Chondrocyte (in vitro differentiated cells): ENCODE measurements around the gene CASTOR1. TPM values are rescaled to one million over a fixed set of nuclear protein-coding genes. Genes with fewer than 3 reads are reported as not detected.
A peak's percentile ranks its signal among the peaks of the same experiment; 100 is the strongest.

Source experiments
- DNase-seq: peaks from one replicate; pipeline ENCODE4 v3.0.0; 2021; ENCODE audit warnings: mixed read lengths, low spot score
- H3K27ac Mint-ChIP-seq: one replicate; pipeline ENCODE4 v1.8.0; 2021; ENCODE audit warnings: mild to moderate bottlenecking, moderate library complexity, mixed read lengths; ENCODE audit not compliant: unreplicated experiment
- H3K27me3 Mint-ChIP-seq: 2 replicates; pipeline ENCODE4 v1.8.0; 2021; ENCODE audit warnings: low read depth, mixed read lengths
- H3K36me3 Mint-ChIP-seq: 2 replicates; pipeline ENCODE4 v1.8.0; 2021; ENCODE audit warnings: low read depth, mixed read lengths
- H3K4me1 Mint-ChIP-seq: 2 replicates; pipeline ENCODE4 v1.8.0; 2021; ENCODE audit warnings: low read depth, mild to moderate bottlenecking, mixed read lengths
- H3K4me3 Mint-ChIP-seq: one replicate; pipeline ENCODE4 v1.8.0; 2021; ENCODE audit warnings: mild to moderate bottlenecking, moderate library complexity, mixed read lengths; ENCODE audit not compliant: unreplicated experiment
- H3K9me3 Mint-ChIP-seq: 2 replicates; pipeline ENCODE4 v1.8.0; 2021; ENCODE audit warnings: low read depth, mixed read lengths
- CTCF ChIP-seq: fragments of 200-600 bp; sonication (generic); IDR thresholded peaks from 2 replicates; pipeline ENCODE4 v1.5.0; 2021; ENCODE audit warnings: antibody characterized with exemption, mild to moderate bottlenecking, moderate library complexity
- total RNA-seq: library from RNA; stranded (reverse); gene quantifications from 3 replicates; pipeline ENCODE4 v1.2.1, GENCODE V29; 2021

The CASTOR1 gene
- total RNA-seq, 1 donor from 2014 or later, result 12.1 TPM

- H3K9me3 Mint-ChIP-seq, result no peaks in the 10 kb centered on the region
- no peak for TF ChIP-seq CTCF
- peaks cover 64% of the 10 kb centered on the region for H3K4me1 Mint-ChIP-seq
- H3K27ac Mint-ChIP-seq, result peak overlapping the region; percentile 62
- DNase-seq, result no peak
- no peak overlapping the region for H3K4me3 Mint-ChIP-seq
- no peaks in the 10 kb centered on the region for H3K36me3 Mint-ChIP-seq
- H3K27me3 Mint-ChIP-seq, result no peaks in the 10 kb centered on the region
Observed at GRCh38 chr22:30312053-30312452, 22.7 kb upstream of the CASTOR1 start.

DNA sequence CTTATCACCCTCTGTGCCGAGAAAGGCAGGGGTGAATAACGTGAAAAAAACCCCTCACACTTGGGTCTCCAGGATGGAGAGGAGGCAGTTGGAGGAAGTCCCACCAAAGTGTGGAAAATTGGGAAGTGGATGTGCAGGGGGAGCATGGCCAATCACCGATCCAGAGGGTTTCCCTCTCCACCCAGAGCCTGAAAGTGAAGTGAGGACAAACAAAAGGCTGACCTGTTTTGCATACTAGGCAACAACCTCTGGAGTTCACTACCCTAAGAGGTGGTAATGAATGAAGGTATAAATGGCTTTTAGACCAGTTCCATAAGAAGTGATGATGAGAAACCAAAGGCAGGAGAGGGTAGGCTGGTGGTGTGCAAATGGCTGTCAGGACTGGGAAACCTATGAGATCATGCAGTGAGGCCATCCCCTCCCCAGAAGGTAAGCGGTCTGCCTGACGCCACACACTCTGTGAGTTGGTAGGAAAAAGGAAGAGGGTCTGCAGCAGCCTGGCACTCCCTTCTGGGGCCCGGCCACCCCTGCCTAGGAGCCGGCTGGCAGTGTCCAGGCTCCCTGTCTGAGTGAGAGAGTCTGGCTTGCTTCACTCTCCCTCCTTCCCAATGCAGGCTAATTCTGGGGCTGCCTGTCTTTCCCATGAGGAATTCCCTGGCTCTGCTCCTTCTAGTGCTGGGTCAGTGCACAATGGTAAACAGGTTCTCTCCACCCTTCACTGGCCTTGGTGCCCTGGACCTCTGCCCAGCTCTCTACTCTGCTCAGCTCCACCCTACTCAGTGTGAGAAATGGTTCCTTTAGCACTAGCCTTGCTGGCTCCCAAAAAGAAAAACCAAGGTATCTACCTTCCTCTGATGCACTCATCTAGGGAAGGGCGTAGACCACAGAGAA lies 21.8 kb upstream of the CASTOR1 start:
- Mint-ChIP-seq H3K36me3 (no peaks in the 10 kb centered on the region), H3K9me3 (no peaks in the 10 kb centered on the region), H3K4me3 (no peak overlapping the region), H3K27me3 (no peaks in the 10 kb centered on the region), H3K27ac (peak overlapping the region; percentile 84), H3K4me1 (peaks cover 66% of the 10 kb centered on the region)
- TF ChIP-seq CTCF, result no peak
- no peak for DNase-seq

DNA sequence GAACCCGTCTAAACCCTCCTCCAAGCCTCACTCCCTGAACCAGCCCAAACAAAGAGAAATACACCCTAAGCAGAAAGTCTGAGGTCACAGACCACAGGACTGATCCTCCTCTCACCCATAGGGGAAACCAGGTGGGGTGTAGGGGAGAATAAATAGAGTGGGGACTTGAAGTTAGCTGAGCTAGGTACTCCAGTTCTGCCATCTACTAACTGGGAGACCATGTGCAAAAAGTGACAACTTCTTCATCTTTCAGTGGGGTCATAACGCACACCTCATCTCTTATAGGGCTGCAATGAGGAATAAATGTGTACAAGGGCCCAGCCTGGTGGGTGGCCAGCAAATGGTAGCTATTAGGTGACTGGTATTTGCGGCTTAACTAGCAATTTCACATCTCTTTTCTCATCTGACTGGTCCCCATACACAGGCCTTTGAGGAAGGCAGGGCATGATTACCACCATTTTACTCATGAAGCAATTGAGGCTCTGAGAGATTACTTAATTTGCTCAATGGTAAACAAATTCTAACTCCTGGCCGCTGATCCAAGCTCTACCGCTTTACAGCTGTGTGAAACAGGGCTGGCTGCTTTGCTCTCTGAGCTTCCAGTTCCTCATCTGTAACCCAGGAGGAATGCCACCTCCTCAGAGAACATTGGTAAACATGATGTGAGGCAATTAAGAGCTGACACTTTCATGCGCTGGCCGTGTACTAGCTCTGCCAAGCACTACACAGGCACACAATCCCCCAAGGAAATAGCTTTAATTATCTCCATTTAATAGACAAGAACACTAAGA lies 20.8 kb upstream of the CASTOR1 start:
- H3K9me3 Mint-ChIP-seq, result no peaks in the 10 kb centered on the region
- no peak for DNase-seq
- H3K27ac Mint-ChIP-seq, result peak overlapping the region; percentile 41
- TF ChIP-seq CTCF, result no peak
- no peak overlapping the region for H3K4me3 Mint-ChIP-seq
- H3K36me3 Mint-ChIP-seq, result no peaks in the 10 kb centered on the region
- H3K27me3 Mint-ChIP-seq, result no peaks in the 10 kb centered on the region
- peaks cover 68% of the 10 kb centered on the region for H3K4me1 Mint-ChIP-seq

DNA sequence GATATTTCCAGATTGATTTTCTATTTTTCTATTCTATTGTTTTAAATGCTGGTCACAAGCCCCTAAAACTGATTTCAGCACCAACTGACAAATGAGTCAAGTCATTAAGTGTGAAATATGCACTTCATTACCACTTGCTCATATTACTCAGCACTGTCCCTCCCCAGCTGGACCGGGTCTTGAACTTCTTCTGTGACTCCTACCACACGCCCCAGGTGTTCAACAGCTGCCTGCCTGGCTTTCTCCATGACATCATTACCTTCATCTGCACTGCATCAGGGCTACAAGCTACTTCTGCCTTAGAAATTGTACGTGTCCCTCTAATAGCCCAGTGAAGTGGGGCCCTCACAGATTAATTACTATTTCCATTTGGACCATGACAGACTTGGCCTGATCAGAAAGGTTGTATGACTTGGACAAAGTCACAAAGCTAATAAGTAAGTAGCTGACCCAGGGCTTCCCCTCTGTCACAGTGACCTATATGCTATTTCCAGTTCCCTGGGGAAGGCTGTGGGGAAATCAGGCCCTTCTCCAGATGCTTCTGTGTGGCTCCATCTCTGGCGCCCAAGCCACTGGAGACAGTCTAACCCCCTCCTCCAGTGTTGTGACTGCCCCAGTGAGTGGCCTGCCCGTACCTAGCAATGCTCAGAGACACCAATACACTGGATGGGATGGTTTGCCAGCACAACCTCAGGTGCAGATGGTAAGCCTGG lies 19.4 kb upstream of the CASTOR1 start:
- no peak for DNase-seq
- TF ChIP-seq CTCF, result no peak
- Mint-ChIP-seq H3K9me3 (no peaks in the 10 kb centered on the region), H3K4me3 (no peak overlapping the region), H3K36me3 (no peaks in the 10 kb centered on the region), H3K4me1 (peaks cover 73% of the 10 kb centered on the region), H3K27ac (peak overlapping the region; percentile 49), H3K27me3 (no peaks in the 10 kb centered on the region)

GRCh38 chr22:30308093-30308492 lies 18.8 kb upstream of the CASTOR1 start:
- no peak for DNase-seq
- Mint-ChIP-seq H3K36me3 (no peaks in the 10 kb centered on the region), H3K4me1 (peaks cover 76% of the 10 kb centered on the region), H3K9me3 (no peaks in the 10 kb centered on the region), H3K27ac (no peak overlapping the region), H3K27me3 (no peaks in the 10 kb centered on the region), H3K4me3 (no peak overlapping the region)
- no peak for TF ChIP-seq CTCF
